Measurements from ENCODE around the gene SCAMP5.

The SCAMP5 gene

GRCh38 chr15:75028991-75029377, 33.6 kb downstream of the SCAMP5 start:
- DNase-seq (ENCODE audit: low spot score) (no peak), ATAC-seq (ENCODE audit: low read depth) (peak; percentile 1; the same call in 1 of the 3 replicates)
- 0 out of 2 replicates have a peak, but pooled peaks cover 4% of the 10 kb centered on the region for H3K36me3 ChIP-seq (ENCODE audit: low read depth)
- no peak for TF ChIP-seq CTCF (IDR thresholded peaks at IDR 0.05; ENCODE audit: poor library complexity, severe bottlenecking)
- no peaks in the 10 kb centered on the region for H3K27me3 ChIP-seq (ENCODE audit: insufficient read depth, poor library complexity, severe bottlenecking)
- H3K4me3 ChIP-seq (ENCODE audit: severe bottlenecking), result no peak overlapping the region
- H3K9me3 ChIP-seq (ENCODE audit: severe bottlenecking), result no peaks in the 10 kb centered on the region
- H3K27ac ChIP-seq (ENCODE audit: poor library complexity, severe bottlenecking), result peak overlapping the region; percentile 69
- peaks cover 28% of the 10 kb centered on the region for H3K4me1 ChIP-seq (ENCODE audit: insufficient read depth, poor library complexity, severe bottlenecking)

GRCh38 chr15:75029378-75030022, 34.1 kb downstream of the SCAMP5 start:
- ATAC-seq (ENCODE audit: low read depth) (peak; percentile 77), DNase-seq (ENCODE audit: low spot score) (peak; percentile 96)
- Histone ChIP-seq H3K36me3 (ENCODE audit: low read depth) (0 out of 2 replicates have a peak, but pooled peaks cover 4% of the 10 kb centered on the region), H3K9me3 (ENCODE audit: severe bottlenecking) (no peaks in the 10 kb centered on the region), H3K27me3 (ENCODE audit: insufficient read depth, poor library complexity, severe bottlenecking) (no peaks in the 10 kb centered on the region), H3K4me1 (ENCODE audit: insufficient read depth, poor library complexity, severe bottlenecking) (peaks cover 25% of the 10 kb centered on the region), H3K4me3 (ENCODE audit: severe bottlenecking) (no peak overlapping the region), H3K27ac (ENCODE audit: poor library complexity, severe bottlenecking) (peak overlapping the region; percentile 69)
- TF ChIP-seq CTCF (IDR thresholded peaks at IDR 0.05; ENCODE audit: poor library complexity, severe bottlenecking), result peak; percentile 99

GRCh38 chr15:75030023-75030413, 34.7 kb downstream of the SCAMP5 start:
- H3K4me3 ChIP-seq (ENCODE audit: severe bottlenecking), result no peak overlapping the region
- peak; percentile 16 for ATAC-seq (ENCODE audit: low read depth)

GRCh38 chr15:75030424-75030823, 35.1 kb downstream of the SCAMP5 start:
- Histone ChIP-seq H3K27ac (ENCODE audit: poor library complexity, severe bottlenecking) (peak overlapping the region; percentile 69), H3K4me3 (ENCODE audit: severe bottlenecking) (no peak overlapping the region)
- no peak for ATAC-seq (ENCODE audit: low read depth)

More at GRCh38 chr15:75030023-75030413, 34.7 kb downstream of the SCAMP5 start:
- Histone ChIP-seq H3K27ac (ENCODE audit: poor library complexity, severe bottlenecking) (peak overlapping the region; percentile 69), H3K27me3 (ENCODE audit: insufficient read depth, poor library complexity, severe bottlenecking) (no peaks in the 10 kb centered on the region), H3K9me3 (ENCODE audit: severe bottlenecking) (no peaks in the 10 kb centered on the region), H3K4me1 (ENCODE audit: insufficient read depth, poor library complexity, severe bottlenecking) (peaks cover 23% of the 10 kb centered on the region), H3K36me3 (ENCODE audit: low read depth) (peaks cover 4% of the 10 kb centered on the region; the same call in 1 of the 2 replicates)
- peak; percentile 72 for DNase-seq (ENCODE audit: low spot score)
- TF ChIP-seq CTCF (IDR thresholded peaks at IDR 0.05; ENCODE audit: poor library complexity, severe bottlenecking), result no peak

More at GRCh38 chr15:75030424-75030823, 35.1 kb downstream of the SCAMP5 start:
- no peak for TF ChIP-seq CTCF (IDR thresholded peaks at IDR 0.05; ENCODE audit: poor library complexity, severe bottlenecking)
- H3K27me3 ChIP-seq (ENCODE audit: insufficient read depth, poor library complexity, severe bottlenecking), result no peaks in the 10 kb centered on the region
- H3K4me1 ChIP-seq (ENCODE audit: insufficient read depth, poor library complexity, severe bottlenecking), result peaks cover 22% of the 10 kb centered on the region
- no peaks in the 10 kb centered on the region for H3K9me3 ChIP-seq (ENCODE audit: severe bottlenecking)
- no peak for DNase-seq (ENCODE audit: low spot score)
- H3K36me3 ChIP-seq (ENCODE audit: low read depth), result peaks cover 8% of the 10 kb centered on the region; the same call in 1 of the 2 replicates
